Lower leg skin (tissue), 3 donors: ENCODE results near the gene ATG5.

Experiments
- POLR2A ChIP-seq, 2 donors: fragments of 450-650 bp; IDR thresholded peaks; one replicate each; pipeline ENCODE4 v1.6.1; 2016 to 2017; ENCODE audit warnings: antibody characterized with exemption in 2 of 2, mild to moderate bottlenecking in 1 of 2, moderate library complexity in 1 of 2
- TF ChIP-seq, protein P1 (sequence below), 3 donors: fragments of 450-650 bp; IDR thresholded peaks; one replicate each; pipeline ENCODE4 v1.5.1; 2016; ENCODE audit warnings: antibody characterized with exemption in 3 of 3, mild to moderate bottlenecking in 3 of 3, moderate library complexity in 2 of 3

DNA sequence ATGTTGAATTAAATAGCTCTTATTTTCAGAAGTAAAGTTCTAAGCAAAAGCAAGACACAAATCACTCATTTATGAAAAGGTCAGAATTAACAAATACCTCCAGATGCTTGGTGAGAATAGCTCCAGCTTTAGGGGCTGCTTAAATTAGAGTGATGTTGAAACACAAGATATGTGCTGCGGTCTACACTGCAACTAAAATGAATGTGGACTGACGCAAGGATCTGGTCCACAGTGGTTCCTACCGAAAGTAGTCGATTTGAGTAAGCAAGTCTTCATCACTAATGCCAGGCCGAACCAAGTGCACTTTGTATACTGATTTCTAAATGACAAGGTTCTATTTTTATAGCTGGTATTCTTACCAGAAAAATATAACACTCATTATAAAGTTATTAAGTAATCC lies 143.1 kb downstream of the ATG5 start:
- TF ChIP-seq, protein P1, sequence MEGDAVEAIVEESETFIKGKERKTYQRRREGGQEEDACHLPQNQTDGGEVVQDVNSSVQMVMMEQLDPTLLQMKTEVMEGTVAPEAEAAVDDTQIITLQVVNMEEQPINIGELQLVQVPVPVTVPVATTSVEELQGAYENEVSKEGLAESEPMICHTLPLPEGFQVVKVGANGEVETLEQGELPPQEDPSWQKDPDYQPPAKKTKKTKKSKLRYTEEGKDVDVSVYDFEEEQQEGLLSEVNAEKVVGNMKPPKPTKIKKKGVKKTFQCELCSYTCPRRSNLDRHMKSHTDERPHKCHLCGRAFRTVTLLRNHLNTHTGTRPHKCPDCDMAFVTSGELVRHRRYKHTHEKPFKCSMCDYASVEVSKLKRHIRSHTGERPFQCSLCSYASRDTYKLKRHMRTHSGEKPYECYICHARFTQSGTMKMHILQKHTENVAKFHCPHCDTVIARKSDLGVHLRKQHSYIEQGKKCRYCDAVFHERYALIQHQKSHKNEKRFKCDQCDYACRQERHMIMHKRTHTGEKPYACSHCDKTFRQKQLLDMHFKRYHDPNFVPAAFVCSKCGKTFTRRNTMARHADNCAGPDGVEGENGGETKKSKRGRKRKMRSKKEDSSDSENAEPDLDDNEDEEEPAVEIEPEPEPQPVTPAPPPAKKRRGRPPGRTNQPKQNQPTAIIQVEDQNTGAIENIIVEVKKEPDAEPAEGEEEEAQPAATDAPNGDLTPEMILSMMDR (IDR thresholded peaks at IDR 0.05): no peak
- no peak for TF ChIP-seq POLR2A (IDR thresholded peaks at IDR 0.05)
